HUES64 (cell line): ENCODE data around the gene GPATCH4.
A peak's percentile ranks its signal among the peaks of the same experiment; 100 is the strongest.

ENCODE experiments used
- H3K27ac ChIP-seq: 2 replicates; pipeline ENCODE4 v1.7.0; 2013; ENCODE audit warnings: low read depth, low read length, inconsistent platforms
- H3K27me3 ChIP-seq: 2 replicates; pipeline ENCODE4 v1.6.1; 2013; ENCODE audit warnings: mild to moderate bottlenecking, low read length; ENCODE audit not compliant: insufficient read depth
- H3K36me3 ChIP-seq: 2 replicates; pipeline ENCODE4 v1.6.1; 2013; ENCODE audit warnings: mild to moderate bottlenecking, low read length; ENCODE audit not compliant: insufficient read depth
- H3K4me1 ChIP-seq: 2 replicates; pipeline ENCODE4 v1.6.1; 2013; ENCODE audit warnings: mild to moderate bottlenecking, low read length, moderate library complexity; ENCODE audit not compliant: insufficient read depth
- H3K4me3 ChIP-seq: 2 replicates; pipeline ENCODE4 v1.5.1; 2013; ENCODE audit warnings: mild to moderate bottlenecking, low read length, moderate library complexity
- H3K9ac ChIP-seq: 2 replicates; pipeline ENCODE4 v1.6.1; 2013; ENCODE audit warnings: mild to moderate bottlenecking, low read depth, low read length
- H3K9me3 ChIP-seq: 2 replicates; pipeline ENCODE4 v1.6.1; 2013; ENCODE audit warnings: low read depth, low read length; ENCODE audit not compliant: insufficient read depth
- WGBS: fragments of 150-250, 120-280 bp; methylation state at CpG from one replicate; pipeline ENCODE4 v1.1.7; 2013; ENCODE audit warnings: missing lambda C conversion rate; 5-methylcytosine and 5-hydroxymethylcytosine counted together

GPATCH4 gene

GRCh38 chr1:156571919-156572662 lies 29.2 kb downstream of the GPATCH4 start, which contains the start of gene IQGAP3:
TSS of gene IQGAP3 (minus strand) at chr1:156572565. CDS start at chr1:156572529, 36 bp downstream.
- Histone ChIP-seq H3K9ac (peak within 1 kb of the TSS; percentile 67), H3K36me3 (peaks cover 16% of the 10 kb centered on the region), H3K27ac (no peak within 1 kb of the TSS), H3K27me3 (peaks cover 3% of the 10 kb centered on the region; the same call in 1 of the 2 replicates), H3K9me3 (no peaks in the 10 kb centered on the region), H3K4me3 (peak within 1 kb of the TSS; percentile 74), H3K4me1 (peaks cover 6% of the 10 kb centered on the region)
- under 1% methylated on average over 38 of the region's 38 CpGs for WGBS

- Histone ChIP-seq H3K9me3 (no peaks in the 10 kb centered on the region), H3K27ac (no peak overlapping the region), H3K9ac (peak overlapping the region; percentile 67; the same call in 1 of the 2 replicates), H3K4me1 (peaks cover 6% of the 10 kb centered on the region), H3K36me3 (peaks cover 16% of the 10 kb centered on the region), H3K27me3 (peaks cover 3% of the 10 kb centered on the region; the same call in 1 of the 2 replicates), H3K4me3 (peak overlapping the region; percentile 74)
- 89% methylated on average over 3 of the region's 4 CpGs for WGBS
These were observed 29.9 kb downstream of the GPATCH4 start for GRCh38 chr1:156571261-156571852.

GRCh38 chr1:156566436-156566835 lies 34.8 kb downstream of the GPATCH4 start:
- Histone ChIP-seq H3K9me3 (no peaks in the 10 kb centered on the region), H3K9ac (no peak overlapping the region), H3K27ac (no peak overlapping the region), H3K4me1 (peaks cover 2% of the 10 kb centered on the region; the same call in 1 of the 2 replicates), H3K27me3 (no peaks in the 10 kb centered on the region), H3K36me3 (peaks cover 65% of the 10 kb centered on the region), H3K4me3 (no peak overlapping the region)
- WGBS = 88% methylated on average over 4 of the region's 4 CpGs

GRCh38 chr1:156565519-156565918 lies 35.8 kb downstream of the GPATCH4 start:
- no peak overlapping the region for H3K9ac ChIP-seq
- no peaks in the 10 kb centered on the region for H3K9me3 ChIP-seq
- H3K27me3 ChIP-seq = no peaks in the 10 kb centered on the region
- no peaks in the 10 kb centered on the region for H3K4me1 ChIP-seq
- H3K27ac ChIP-seq = no peak overlapping the region
- H3K4me3 ChIP-seq = no peak overlapping the region
- peaks cover 72% of the 10 kb centered on the region for H3K36me3 ChIP-seq
- WGBS = 100% methylated on average over 2 of the region's 2 CpGs

GRCh38 chr1:156560585-156561163 lies 40.6 kb downstream of the GPATCH4 start:
- Histone ChIP-seq H3K4me3 (no peak overlapping the region), H3K9ac (no peak overlapping the region), H3K27ac (no peak overlapping the region), H3K27me3 (no peaks in the 10 kb centered on the region), H3K4me1 (no peaks in the 10 kb centered on the region), H3K9me3 (no peaks in the 10 kb centered on the region), H3K36me3 (peaks cover 75% of the 10 kb centered on the region)
- 76% methylated on average over 5 of the region's 5 CpGs for WGBS

GRCh38 chr1:156559797-156560385 lies 41.4 kb downstream of the GPATCH4 start:
- H3K9me3 ChIP-seq = no peaks in the 10 kb centered on the region
- H3K36me3 ChIP-seq = peaks cover 70% of the 10 kb centered on the region
- no peaks in the 10 kb centered on the region for H3K27me3 ChIP-seq
- no peak overlapping the region for H3K27ac ChIP-seq
- 79% methylated on average over 5 of the region's 5 CpGs for WGBS
- H3K4me1 ChIP-seq = no peaks in the 10 kb centered on the region
- H3K4me3 ChIP-seq = no peak overlapping the region
- no peak overlapping the region for H3K9ac ChIP-seq

- Histone ChIP-seq H3K9ac (no peak overlapping the region), H3K27me3 (no peaks in the 10 kb centered on the region), H3K4me1 (no peaks in the 10 kb centered on the region), H3K4me3 (no peak overlapping the region), H3K9me3 (no peaks in the 10 kb centered on the region), H3K36me3 (peaks cover 70% of the 10 kb centered on the region), H3K27ac (no peak overlapping the region)
- 86% methylated on average over 7 of the region's 8 CpGs for WGBS
These were observed 42.0 kb downstream of the GPATCH4 start for GRCh38 chr1:156559086-156559796.

- Histone ChIP-seq H3K4me3 (no peak overlapping the region), H3K9me3 (no peaks in the 10 kb centered on the region), H3K36me3 (peaks cover 57% of the 10 kb centered on the region), H3K9ac (no peak overlapping the region), H3K27ac (no peak overlapping the region), H3K27me3 (no peaks in the 10 kb centered on the region), H3K4me1 (no peaks in the 10 kb centered on the region)
- 83% methylated on average over 9 of the region's 9 CpGs for WGBS
These were observed 44.9 kb downstream of the GPATCH4 start for GRCh38 chr1:156556354-156556753.

GRCh38 chr1:156555715-156556114 lies 45.6 kb downstream of the GPATCH4 start:
- Histone ChIP-seq H3K9ac (no peak overlapping the region), H3K27ac (no peak overlapping the region), H3K27me3 (no peaks in the 10 kb centered on the region), H3K4me3 (no peak overlapping the region), H3K9me3 (no peaks in the 10 kb centered on the region), H3K36me3 (peaks cover 59% of the 10 kb centered on the region), H3K4me1 (no peaks in the 10 kb centered on the region)
- 76% methylated on average over 2 of the region's 2 CpGs for WGBS

- 83% methylated on average over 8 of the region's 8 CpGs for WGBS
- Histone ChIP-seq H3K27ac (no peak overlapping the region), H3K9me3 (no peaks in the 10 kb centered on the region), H3K4me3 (no peak overlapping the region), H3K27me3 (no peaks in the 10 kb centered on the region), H3K36me3 (peaks cover 56% of the 10 kb centered on the region), H3K9ac (no peak overlapping the region), H3K4me1 (no peaks in the 10 kb centered on the region)
These were observed 46.3 kb downstream of the GPATCH4 start for GRCh38 chr1:156554971-156555370.
